ENCODE data around the gene LIPC. TPM values are rescaled to one million over a fixed set of nuclear protein-coding genes. Genes with fewer than 3 reads are reported as not detected.

Gene LIPC
- total RNA-seq, 2 experiments from 2014 or later: 0.61 to 1.2 TPM

GRCh38 chr15:58523634-58524033 is 91.8 kb downstream of the LIPC start:
- intact Hi-C loops (cut with DNase I, micrococcal nuclease): no loop called here
- ChIA-PET POLR2A (no interaction called here), CTCF (no interaction called here)
- DNase-seq (no peak), ATAC-seq (ENCODE audit: poor library complexity) (no peak)
- no peaks in the 10 kb centered on the region for H3K9me3 Mint-ChIP-seq
- H3K4me1 Mint-ChIP-seq (ENCODE audit: low read depth): peaks cover 19% of the 10 kb centered on the region
- Histone ChIP-seq H3K9me3 (ENCODE audit: control insufficient read depth in 1 of 2, insufficient read depth in 1 of 2, low read length in 2 of 2) (no peaks in the 10 kb centered on the region), H3K36me3 (ENCODE audit: insufficient read depth, low read length) (no peaks in the 10 kb centered on the region), H3K4me1 (ENCODE audit: insufficient read depth, low read length) (peaks cover 15% of the 10 kb centered on the region), H3K4me3 (ENCODE audit: low read length) (no peak overlapping the region), H3K27ac (ENCODE audit: low read depth in 1 of 2, low read length in 2 of 2) (no peak overlapping the region), H3K27me3 (ENCODE audit: control insufficient read depth in 1 of 2, insufficient read depth in 2 of 2, low read length in 2 of 2) (no peaks in the 10 kb centered on the region)
- H3K27ac Mint-ChIP-seq: no peak overlapping the region
- H3K27me3 Mint-ChIP-seq: no peaks in the 10 kb centered on the region
- H3K4me3 Mint-ChIP-seq: no peak overlapping the region
- no peaks in the 10 kb centered on the region for H3K36me3 Mint-ChIP-seq (ENCODE audit: low read depth)
- TF ChIP-seq CTCF (IDR thresholded peaks at IDR 0.05): no peak

GRCh38 chr15:58524247-58524646 is 92.5 kb downstream of the LIPC start:
- TF ChIP-seq CTCF (IDR thresholded peaks at IDR 0.05): no peak
- H3K27ac Mint-ChIP-seq: no peak overlapping the region
- Histone ChIP-seq H3K27ac (ENCODE audit: low read depth in 1 of 2, low read length in 2 of 2) (no peak overlapping the region), H3K9me3 (ENCODE audit: control insufficient read depth in 1 of 2, insufficient read depth in 1 of 2, low read length in 2 of 2) (no peaks in the 10 kb centered on the region), H3K27me3 (ENCODE audit: control insufficient read depth in 1 of 2, insufficient read depth in 2 of 2, low read length in 2 of 2) (no peaks in the 10 kb centered on the region), H3K4me3 (ENCODE audit: low read length) (no peak overlapping the region), H3K36me3 (ENCODE audit: insufficient read depth, low read length) (no peaks in the 10 kb centered on the region), H3K4me1 (ENCODE audit: insufficient read depth, low read length) (peaks cover 15% of the 10 kb centered on the region)
- DNase-seq (peak in 1 of 14 experiments; percentile 25), ATAC-seq (ENCODE audit: poor library complexity) (no peak)
- peaks cover 15% of the 10 kb centered on the region for H3K4me1 Mint-ChIP-seq (ENCODE audit: low read depth)
- H3K9me3 Mint-ChIP-seq: no peaks in the 10 kb centered on the region
- H3K27me3 Mint-ChIP-seq: no peaks in the 10 kb centered on the region
- ChIA-PET CTCF (no interaction called here), POLR2A (no interaction called here)
- intact Hi-C loops (cut with DNase I, micrococcal nuclease): no loop called here
- H3K4me3 Mint-ChIP-seq: no peak overlapping the region
- H3K36me3 Mint-ChIP-seq (ENCODE audit: low read depth): no peaks in the 10 kb centered on the region

- intact Hi-C loops (cut with DNase I, micrococcal nuclease): no loop called here
- H3K4me1 ChIP-seq (ENCODE audit: insufficient read depth, low read length): peaks cover 5% of the 10 kb centered on the region
These were observed 94.2 kb downstream of the LIPC start for GRCh38 chr15:58525991-58526421.

More at GRCh38 chr15:58525991-58526421, 94.2 kb downstream of the LIPC start:
- H3K36me3 Mint-ChIP-seq (ENCODE audit: low read depth): no peaks in the 10 kb centered on the region
- H3K27me3 Mint-ChIP-seq: no peaks in the 10 kb centered on the region
- H3K9me3 ChIP-seq (ENCODE audit: control insufficient read depth in 1 of 2, insufficient read depth in 1 of 2, low read length in 2 of 2): no peaks in the 10 kb centered on the region
- ATAC-seq (ENCODE audit: poor library complexity) (no peak), DNase-seq (peak in 2 of 14 experiments; percentile 35 to 43)
- TF ChIP-seq CTCF (IDR thresholded peaks at IDR 0.05): no peak
- H3K9me3 Mint-ChIP-seq: no peaks in the 10 kb centered on the region
- no peaks in the 10 kb centered on the region for H3K36me3 ChIP-seq (ENCODE audit: insufficient read depth, low read length)
- H3K4me3 ChIP-seq (ENCODE audit: low read length): no peak overlapping the region
- H3K4me1 Mint-ChIP-seq (ENCODE audit: low read depth): no peaks in the 10 kb centered on the region
- H3K27me3 ChIP-seq (ENCODE audit: control insufficient read depth in 1 of 2, insufficient read depth in 2 of 2, low read length in 2 of 2): no peaks in the 10 kb centered on the region
- no peak overlapping the region for H3K27ac Mint-ChIP-seq
- POLR2A ChIA-PET: no interaction called here
- no peak overlapping the region for H3K4me3 Mint-ChIP-seq
- CTCF ChIA-PET: no interaction called here
- no peak overlapping the region for H3K27ac ChIP-seq (ENCODE audit: low read depth in 1 of 2, low read length in 2 of 2)
